Osteoblast (primary cell): ENCODE measurements around the gene AFDN. TPM values are rescaled to one million over a fixed set of nuclear protein-coding genes. Genes with fewer than 3 reads are reported as not detected.

Source experiments
- DNase-seq: peaks from one replicate; pipeline ENCODE4 v3.0.0; 2011; ENCODE audit warnings: low spot score, mixed read lengths; ENCODE audit not compliant: insufficient read length; ENCODE audit errors: missing footprints
- H2AFZ ChIP-seq: 2 replicates; pipeline ENCODE4 v1.6.0; 2011; ENCODE audit warnings: mild to moderate bottlenecking, low read length
- H3K27ac ChIP-seq: 2 replicates; pipeline ENCODE4 v1.5.1; 2011; ENCODE audit warnings: mild to moderate bottlenecking, low read depth, low read length, moderate library complexity
- H3K27me3 ChIP-seq: 2 replicates; pipeline ENCODE4 v1.6.0; 2012; ENCODE audit warnings: mild to moderate bottlenecking, control low read depth, inconsistent platforms, low read length, moderate library complexity; ENCODE audit not compliant: insufficient read depth
- H3K36me3 ChIP-seq: 2 replicates; pipeline ENCODE4 v1.5.1; 2011; ENCODE audit warnings: mild to moderate bottlenecking, low read length, control low read depth, moderate library complexity; ENCODE audit not compliant: insufficient read depth
- H3K4me1 ChIP-seq: 2 replicates; pipeline ENCODE4 v1.5.1; 2011; ENCODE audit warnings: mild to moderate bottlenecking, low read length, control low read depth, moderate library complexity; ENCODE audit not compliant: insufficient read depth
- H3K4me2 ChIP-seq: 2 replicates; pipeline ENCODE4 v1.6.0; 2011; ENCODE audit warnings: mild to moderate bottlenecking, low read length; ENCODE audit not compliant: insufficient read depth
- H3K4me3 ChIP-seq: fragments of 200-600 bp; sonication (generic); 3 replicates; pipeline ENCODE4 v1.5.1; 2012; ENCODE audit warnings: mild to moderate bottlenecking, low read length, inconsistent platforms; ENCODE audit not compliant: insufficient read depth
- H3K79me2 ChIP-seq: 2 replicates; pipeline ENCODE4 v1.6.0; 2012; ENCODE audit warnings: mild to moderate bottlenecking, low read length, control low read depth, inconsistent platforms; ENCODE audit not compliant: insufficient read depth
- H3K9me3 ChIP-seq: 2 replicates; pipeline ENCODE4 v1.5.1; 2011; ENCODE audit warnings: low read depth, low read length, control low read depth
- H4K20me1 ChIP-seq: 2 replicates; pipeline ENCODE4 v1.6.0; 2012; ENCODE audit warnings: mild to moderate bottlenecking, low read length, control low read depth; ENCODE audit not compliant: insufficient read depth
- CTCF ChIP-seq: IDR thresholded peaks from 2 replicates; pipeline ENCODE4 v1.5.1; 2011; ENCODE audit warnings: mild to moderate bottlenecking, low read depth, low read length, moderate library complexity; ENCODE audit errors: extremely low read depth
- total RNA-seq: library from RNA; depleted of rRNA; stranded (reverse); fragments of >200 nt; gene quantifications from 2 replicates; pipeline ENCODE4 v1.2.3, GENCODE V29; 2012

Gene AFDN
- total RNA-seq, 1 donor: 52.5 TPM

GRCh38 chr6:168007592-168008338, 181.1 kb downstream of the AFDN start:
- Histone ChIP-seq H3K4me2 (peak overlapping the region; percentile 60), H3K27me3 (peaks cover 15% of the 10 kb centered on the region), H3K4me3 (no peak overlapping the region), H3K4me1 (peaks cover 9% of the 10 kb centered on the region), H3K9me3 (peaks cover 10% of the 10 kb centered on the region), H3K36me3 (no peaks in the 10 kb centered on the region), H2AFZ (no peak overlapping the region), H3K27ac (peak overlapping the region; percentile 65), H4K20me1 (no peaks in the 10 kb centered on the region), H3K79me2 (no peaks in the 10 kb centered on the region)
- no peak for TF ChIP-seq CTCF
- DNase-seq: peak; percentile 81

DNA sequence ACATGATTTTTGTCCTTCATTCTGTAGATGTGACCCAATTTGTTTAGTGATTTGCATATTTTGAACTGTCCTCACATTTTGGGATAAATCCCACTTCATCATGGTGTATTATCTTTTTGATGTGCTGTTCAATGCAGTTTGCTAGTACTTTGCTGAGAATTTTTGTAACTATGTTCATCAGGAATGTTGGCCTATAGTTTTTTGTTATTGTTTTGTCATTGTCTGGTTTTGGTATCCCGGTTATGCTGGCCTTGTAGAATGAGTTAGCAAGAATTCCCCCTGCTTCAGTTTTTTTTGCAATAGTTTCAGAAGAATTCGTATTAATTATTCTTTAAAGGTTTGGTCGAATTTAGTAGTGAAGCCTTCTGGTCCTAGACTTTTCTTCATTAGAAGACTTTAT, 182.6 kb downstream of the AFDN start:
- DNase-seq: no peak
- H3K27ac ChIP-seq: no peak overlapping the region

GRCh38 chr6:168011291-168011690, 184.6 kb downstream of the AFDN start:
- H3K27ac ChIP-seq: no peak overlapping the region
- no peak overlapping the region for H3K4me2 ChIP-seq
- no peak for TF ChIP-seq CTCF
- H3K4me1 ChIP-seq: peaks cover 12% of the 10 kb centered on the region
- no peaks in the 10 kb centered on the region for H4K20me1 ChIP-seq
- H3K79me2 ChIP-seq: no peaks in the 10 kb centered on the region
- H3K27me3 ChIP-seq: peaks cover 21% of the 10 kb centered on the region
- DNase-seq: no peak
- peaks cover 21% of the 10 kb centered on the region for H3K9me3 ChIP-seq
- H3K4me3 ChIP-seq: no peak overlapping the region
- no peak overlapping the region for H2AFZ ChIP-seq
- no peaks in the 10 kb centered on the region for H3K36me3 ChIP-seq

More for the DNA sequence above, 182.6 kb downstream of the AFDN start:
- Histone ChIP-seq H3K36me3 (no peaks in the 10 kb centered on the region), H3K4me3 (no peak overlapping the region), H4K20me1 (no peaks in the 10 kb centered on the region), H3K9me3 (peaks cover 13% of the 10 kb centered on the region), H3K4me2 (no peak overlapping the region), H3K79me2 (no peaks in the 10 kb centered on the region), H2AFZ (no peak overlapping the region), H3K4me1 (peaks cover 9% of the 10 kb centered on the region), H3K27me3 (peaks cover 17% of the 10 kb centered on the region)
- TF ChIP-seq CTCF: no peak

GRCh38 chr6:168012431-168013249, 185.9 kb downstream of the AFDN start:
- no peaks in the 10 kb centered on the region for H3K36me3 ChIP-seq
- no peak for DNase-seq
- H3K27me3 ChIP-seq: peaks cover 34% of the 10 kb centered on the region
- H3K4me1 ChIP-seq: peaks cover 6% of the 10 kb centered on the region
- H3K27ac ChIP-seq: no peak overlapping the region
- H3K79me2 ChIP-seq: no peaks in the 10 kb centered on the region
- H2AFZ ChIP-seq: no peak overlapping the region
- no peaks in the 10 kb centered on the region for H4K20me1 ChIP-seq
- no peak overlapping the region for H3K4me2 ChIP-seq
- TF ChIP-seq CTCF: no peak
- H3K4me3 ChIP-seq: no peak overlapping the region
- H3K9me3 ChIP-seq: peaks cover 21% of the 10 kb centered on the region
